SK-N-SH treated with all-trans-retinoic acid at 6 μM for 48 hours (cell line): ENCODE measurements around the gene ERAP2.

Experiments used
- ATAC-seq: fragments of 200-7000 bp; cut with Tn5 transposase; 3 replicates; pipeline ENCODE4 v1.9.1; 2020; ENCODE audit warnings: mild to moderate bottlenecking, moderate library complexity
- ARNTL ChIP-seq: fragments of 450-650 bp; formaldehyde crosslinking; IDR thresholded peaks from 2 replicates; pipeline ENCODE4 v1.5.0; 2020; ENCODE audit warnings: low read depth, mild to moderate bottlenecking, moderate library complexity, borderline replicate concordance
- BACH2 ChIP-seq: fragments of 250-450 bp; sonication (Bioruptor Pico); IDR thresholded peaks from 2 replicates; pipeline ENCODE4 v1.9.0; 2021; ENCODE audit warnings: mild to moderate bottlenecking, borderline replicate concordance
- ESRRG ChIP-seq: fragments of 250-450 bp; sonication (Bioruptor Pico); IDR thresholded peaks from 2 replicates; pipeline ENCODE4 v1.6.1; 2021; ENCODE audit warnings: mild to moderate bottlenecking
- GLIS3 ChIP-seq: fragments of 250-450 bp; sonication (Bioruptor Pico); IDR thresholded peaks from 2 replicates; pipeline ENCODE4 v1.5.0; 2020; ENCODE audit warnings: mild to moderate bottlenecking, moderate library complexity
- ISL1 ChIP-seq: fragments of 250-450 bp; sonication (Bioruptor Pico); IDR thresholded peaks from 2 replicates; pipeline ENCODE4 v2.1.2; 2022; ENCODE audit warnings: mild to moderate bottlenecking, moderate library complexity
- OSR1 ChIP-seq: fragments of 250-450 bp; sonication (Bioruptor Pico); IDR thresholded peaks from 2 replicates; pipeline ENCODE4 v1.8.0; 2022; ENCODE audit warnings: moderate library complexity, mild to moderate bottlenecking, inconsistent platforms
- PPARA ChIP-seq: fragments of 250-450 bp; sonication (Bioruptor Pico); IDR thresholded peaks from 2 replicates; pipeline ENCODE4 v1.5.0; 2020; ENCODE audit warnings: mild to moderate bottlenecking, borderline replicate concordance
- RARB ChIP-seq: fragments of 250-450 bp; sonication (Bioruptor Pico); IDR thresholded peaks from 2 replicates; pipeline ENCODE4 v1.8.0; 2021; ENCODE audit warnings: mild to moderate bottlenecking, moderate library complexity
- TCF4 ChIP-seq: fragments of 250-450 bp; sonication (Bioruptor Pico); IDR thresholded peaks from 2 replicates; pipeline ENCODE4 v1.8.0; 2021; ENCODE audit warnings: mild to moderate bottlenecking, moderate library complexity, borderline replicate concordance
- TOX ChIP-seq: fragments of 250-450 bp; sonication (Bioruptor Pico); IDR thresholded peaks from 2 replicates; pipeline ENCODE4 v1.8.0; 2021; ENCODE audit warnings: mild to moderate bottlenecking, moderate library complexity, borderline replicate concordance
- ZC3H10 ChIP-seq: fragments of 250-450 bp; sonication (Bioruptor Pico); IDR thresholded peaks from 2 replicates; pipeline ENCODE4 v1.5.1; 2021; ENCODE audit warnings: mild to moderate bottlenecking, moderate library complexity
- ZFP3 ChIP-seq: fragments of 250-450 bp; sonication (Bioruptor Pico); IDR thresholded peaks from 2 replicates; pipeline ENCODE4 v1.5.0; 2020; ENCODE audit warnings: mild to moderate bottlenecking, moderate library complexity
- ZFP30 ChIP-seq: fragments of 450-650 bp; formaldehyde crosslinking; IDR thresholded peaks from 2 replicates; pipeline ENCODE4 v1.5.0; 2022; ENCODE audit warnings: mild to moderate bottlenecking, moderate library complexity
- ZNF565 ChIP-seq: fragments of 450-650 bp; formaldehyde crosslinking; conservative IDR thresholded peaks from 2 replicates; pipeline ENCODE4 v1.5.0; 2020; ENCODE audit warnings: low read depth, mild to moderate bottlenecking, moderate library complexity
- ZNF70 ChIP-seq: fragments of 450-650 bp; formaldehyde crosslinking; IDR thresholded peaks from 2 replicates; pipeline ENCODE4 v1.5.0; 2020; ENCODE audit warnings: mild to moderate bottlenecking, moderate library complexity
- ZNF8 ChIP-seq: fragments of 450-650 bp; formaldehyde crosslinking; IDR thresholded peaks from 2 replicates; pipeline ENCODE4 v1.5.0; 2020; ENCODE audit warnings: mild to moderate bottlenecking, moderate library complexity
- TF ChIP-seq, protein P1 (sequence below): fragments of 250-450 bp; sonication (Bioruptor Pico); IDR thresholded peaks from 2 replicates; pipeline ENCODE4 v1.5.1; 2021; ENCODE audit warnings: mild to moderate bottlenecking, moderate library complexity
- TF ChIP-seq, protein P2 (sequence below): fragments of 250-450 bp; sonication (Bioruptor Pico); IDR thresholded peaks from 2 replicates; pipeline ENCODE4 v1.5.1; 2020; ENCODE audit warnings: low read depth, mild to moderate bottlenecking, moderate library complexity
- TF ChIP-seq, protein P3 (sequence below): fragments of 250-450 bp; sonication (Bioruptor Pico); IDR thresholded peaks from 2 replicates; pipeline ENCODE4 v1.5.0; 2020; ENCODE audit warnings: mild to moderate bottlenecking, moderate library complexity
- TF ChIP-seq, protein P4 (sequence below): fragments of 250-450 bp; sonication (Bioruptor Pico); IDR thresholded peaks from 2 replicates; pipeline ENCODE4 v1.8.0; 2020; ENCODE audit warnings: mild to moderate bottlenecking, moderate library complexity, borderline replicate concordance
- TF ChIP-seq, protein P5 (sequence below): fragments of 250-450 bp; sonication (Bioruptor Pico); IDR thresholded peaks from 2 replicates; pipeline ENCODE4 v1.8.0; 2021; ENCODE audit warnings: low read depth, mild to moderate bottlenecking, moderate library complexity, borderline replicate concordance

ERAP2 gene

DNA sequence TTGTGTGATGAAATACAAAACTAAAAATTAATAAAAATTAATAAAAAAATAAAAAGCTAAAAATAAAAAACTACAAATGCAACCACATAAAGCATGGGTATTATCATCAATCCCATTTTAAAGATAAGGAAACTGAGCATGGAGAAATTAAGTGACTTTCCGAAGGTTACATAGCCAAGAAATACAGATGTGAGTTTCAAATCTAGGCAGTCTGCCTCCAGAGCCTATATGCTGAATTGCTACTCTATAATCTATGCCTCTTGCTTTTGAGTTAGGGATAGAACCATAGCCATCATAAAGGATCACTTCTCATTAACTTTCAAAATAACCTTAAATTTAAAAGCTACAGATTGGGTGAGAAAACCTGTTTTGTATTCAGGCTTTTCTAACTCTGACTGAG is 18.8 kb upstream of the ERAP2 start (continued):
- TF ChIP-seq, protein P1, sequence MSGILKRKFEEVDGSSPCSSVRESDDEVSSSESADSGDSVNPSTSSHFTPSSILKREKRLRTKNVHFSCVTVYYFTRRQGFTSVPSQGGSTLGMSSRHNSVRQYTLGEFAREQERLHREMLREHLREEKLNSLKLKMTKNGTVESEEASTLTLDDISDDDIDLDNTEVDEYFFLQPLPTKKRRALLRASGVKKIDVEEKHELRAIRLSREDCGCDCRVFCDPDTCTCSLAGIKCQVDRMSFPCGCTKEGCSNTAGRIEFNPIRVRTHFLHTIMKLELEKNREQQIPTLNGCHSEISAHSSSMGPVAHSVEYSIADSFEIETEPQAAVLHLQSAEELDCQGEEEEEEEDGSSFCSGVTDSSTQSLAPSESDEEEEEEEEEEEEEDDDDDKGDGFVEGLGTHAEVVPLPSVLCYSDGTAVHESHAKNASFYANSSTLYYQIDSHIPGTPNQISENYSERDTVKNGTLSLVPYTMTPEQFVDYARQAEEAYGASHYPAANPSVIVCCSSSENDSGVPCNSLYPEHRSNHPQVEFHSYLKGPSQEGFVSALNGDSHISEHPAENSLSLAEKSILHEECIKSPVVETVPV (CRISPR knock-in tag): no peak
- no peak for TF ChIP-seq ZFP30 (CRISPR knock-in tag)

DNA sequence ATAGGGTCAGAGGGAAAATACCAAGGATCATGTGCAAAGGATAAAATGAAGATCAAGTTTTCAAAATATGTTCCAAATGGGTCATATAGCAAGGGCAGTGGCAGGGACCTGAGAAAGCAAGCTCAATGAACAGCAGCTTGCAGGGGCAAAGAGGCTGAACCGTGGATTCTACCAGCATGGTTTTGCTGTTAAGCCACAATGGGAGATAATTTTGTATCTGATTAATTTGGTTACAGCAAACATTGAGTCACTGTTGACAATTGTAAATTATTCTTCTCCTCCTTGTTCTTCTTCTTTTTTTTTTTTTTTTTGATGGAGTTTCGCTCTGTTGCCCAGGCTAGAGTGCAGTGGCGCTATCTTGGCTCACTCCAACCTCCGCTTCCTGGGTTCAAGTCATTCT is 18.4 kb upstream of the ERAP2 start:
- no peak for ATAC-seq
- no peak for TF ChIP-seq TCF4 (CRISPR knock-in tag)
- TF ChIP-seq ARNTL (CRISPR knock-in tag): no peak
- TF ChIP-seq, protein P2, sequence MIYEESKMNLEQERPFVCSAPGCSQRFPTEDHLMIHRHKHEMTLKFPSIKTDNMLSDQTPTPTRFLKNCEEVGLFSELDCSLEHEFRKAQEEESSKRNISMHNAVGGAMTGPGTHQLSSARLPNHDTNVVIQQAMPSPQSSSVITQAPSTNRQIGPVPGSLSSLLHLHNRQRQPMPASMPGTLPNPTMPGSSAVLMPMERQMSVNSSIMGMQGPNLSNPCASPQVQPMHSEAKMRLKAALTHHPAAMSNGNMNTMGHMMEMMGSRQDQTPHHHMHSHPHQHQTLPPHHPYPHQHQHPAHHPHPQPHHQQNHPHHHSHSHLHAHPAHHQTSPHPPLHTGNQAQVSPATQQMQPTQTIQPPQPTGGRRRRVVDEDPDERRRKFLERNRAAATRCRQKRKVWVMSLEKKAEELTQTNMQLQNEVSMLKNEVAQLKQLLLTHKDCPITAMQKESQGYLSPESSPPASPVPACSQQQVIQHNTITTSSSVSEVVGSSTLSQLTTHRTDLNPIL (CRISPR knock-in tag): no peak
- TF ChIP-seq, protein P1 (CRISPR knock-in tag): no peak
- no peak for TF ChIP-seq ZFP30 (CRISPR knock-in tag)
- TF ChIP-seq ZNF8 (CRISPR knock-in tag): no peak
- TF ChIP-seq, protein P3, sequence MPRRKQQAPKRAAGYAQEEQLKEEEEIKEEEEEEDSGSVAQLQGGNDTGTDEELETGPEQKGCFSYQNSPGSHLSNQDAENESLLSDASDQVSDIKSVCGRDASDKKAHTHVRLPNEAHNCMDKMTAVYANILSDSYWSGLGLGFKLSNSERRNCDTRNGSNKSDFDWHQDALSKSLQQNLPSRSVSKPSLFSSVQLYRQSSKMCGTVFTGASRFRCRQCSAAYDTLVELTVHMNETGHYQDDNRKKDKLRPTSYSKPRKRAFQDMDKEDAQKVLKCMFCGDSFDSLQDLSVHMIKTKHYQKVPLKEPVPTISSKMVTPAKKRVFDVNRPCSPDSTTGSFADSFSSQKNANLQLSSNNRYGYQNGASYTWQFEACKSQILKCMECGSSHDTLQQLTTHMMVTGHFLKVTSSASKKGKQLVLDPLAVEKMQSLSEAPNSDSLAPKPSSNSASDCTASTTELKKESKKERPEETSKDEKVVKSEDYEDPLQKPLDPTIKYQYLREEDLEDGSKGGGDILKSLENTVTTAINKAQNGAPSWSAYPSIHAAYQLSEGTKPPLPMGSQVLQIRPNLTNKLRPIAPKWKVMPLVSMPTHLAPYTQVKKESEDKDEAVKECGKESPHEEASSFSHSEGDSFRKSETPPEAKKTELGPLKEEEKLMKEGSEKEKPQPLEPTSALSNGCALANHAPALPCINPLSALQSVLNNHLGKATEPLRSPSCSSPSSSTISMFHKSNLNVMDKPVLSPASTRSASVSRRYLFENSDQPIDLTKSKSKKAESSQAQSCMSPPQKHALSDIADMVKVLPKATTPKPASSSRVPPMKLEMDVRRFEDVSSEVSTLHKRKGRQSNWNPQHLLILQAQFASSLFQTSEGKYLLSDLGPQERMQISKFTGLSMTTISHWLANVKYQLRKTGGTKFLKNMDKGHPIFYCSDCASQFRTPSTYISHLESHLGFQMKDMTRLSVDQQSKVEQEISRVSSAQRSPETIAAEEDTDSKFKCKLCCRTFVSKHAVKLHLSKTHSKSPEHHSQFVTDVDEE: no peak
- TF ChIP-seq OSR1 (CRISPR knock-in tag): no peak
- TF ChIP-seq, protein P4, sequence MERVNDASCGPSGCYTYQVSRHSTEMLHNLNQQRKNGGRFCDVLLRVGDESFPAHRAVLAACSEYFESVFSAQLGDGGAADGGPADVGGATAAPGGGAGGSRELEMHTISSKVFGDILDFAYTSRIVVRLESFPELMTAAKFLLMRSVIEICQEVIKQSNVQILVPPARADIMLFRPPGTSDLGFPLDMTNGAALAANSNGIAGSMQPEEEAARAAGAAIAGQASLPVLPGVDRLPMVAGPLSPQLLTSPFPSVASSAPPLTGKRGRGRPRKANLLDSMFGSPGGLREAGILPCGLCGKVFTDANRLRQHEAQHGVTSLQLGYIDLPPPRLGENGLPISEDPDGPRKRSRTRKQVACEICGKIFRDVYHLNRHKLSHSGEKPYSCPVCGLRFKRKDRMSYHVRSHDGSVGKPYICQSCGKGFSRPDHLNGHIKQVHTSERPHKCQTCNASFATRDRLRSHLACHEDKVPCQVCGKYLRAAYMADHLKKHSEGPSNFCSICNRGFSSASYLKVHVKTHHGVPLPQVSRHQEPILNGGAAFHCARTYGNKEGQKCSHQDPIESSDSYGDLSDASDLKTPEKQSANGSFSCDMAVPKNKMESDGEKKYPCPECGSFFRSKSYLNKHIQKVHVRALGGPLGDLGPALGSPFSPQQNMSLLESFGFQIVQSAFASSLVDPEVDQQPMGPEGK (CRISPR knock-in tag): no peak
- no peak for TF ChIP-seq ZC3H10
- no peak for TF ChIP-seq ISL1 (CRISPR knock-in tag)
- no peak for TF ChIP-seq GLIS3 (CRISPR knock-in tag)
- TF ChIP-seq ESRRG (CRISPR knock-in tag): no peak
- TF ChIP-seq ZNF565: no peak
- no peak for TF ChIP-seq TOX
- no peak for TF ChIP-seq ZFP3 (CRISPR knock-in tag)
- no peak for TF ChIP-seq PPARA (CRISPR knock-in tag)
- no peak for TF ChIP-seq ZNF70 (CRISPR knock-in tag)
- TF ChIP-seq BACH2 (CRISPR knock-in tag): no peak
- TF ChIP-seq RARB: no peak
- TF ChIP-seq, all 23 proteins: peak for 0

DNA sequence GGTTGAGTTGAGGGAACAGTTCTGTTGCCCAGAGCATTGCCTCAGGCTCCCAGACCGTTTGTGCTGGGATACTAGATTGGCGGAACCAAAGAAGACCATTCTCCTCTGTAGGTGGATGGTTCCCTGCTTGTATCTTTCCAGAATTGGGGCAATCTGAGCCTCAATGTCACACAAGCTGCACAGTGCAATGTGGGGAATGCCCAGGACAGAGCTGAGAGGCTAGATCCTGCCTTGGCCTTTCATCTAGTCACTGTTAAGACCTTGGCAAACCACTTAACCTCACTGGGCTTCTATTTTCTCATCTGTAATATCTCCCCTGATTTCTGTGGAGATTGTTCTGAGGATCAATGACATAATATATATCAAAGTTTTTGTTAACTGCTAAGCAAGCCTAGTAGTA is 16.9 kb upstream of the ERAP2 start:
- ATAC-seq: no peak
- TF ChIP-seq, protein P5, sequence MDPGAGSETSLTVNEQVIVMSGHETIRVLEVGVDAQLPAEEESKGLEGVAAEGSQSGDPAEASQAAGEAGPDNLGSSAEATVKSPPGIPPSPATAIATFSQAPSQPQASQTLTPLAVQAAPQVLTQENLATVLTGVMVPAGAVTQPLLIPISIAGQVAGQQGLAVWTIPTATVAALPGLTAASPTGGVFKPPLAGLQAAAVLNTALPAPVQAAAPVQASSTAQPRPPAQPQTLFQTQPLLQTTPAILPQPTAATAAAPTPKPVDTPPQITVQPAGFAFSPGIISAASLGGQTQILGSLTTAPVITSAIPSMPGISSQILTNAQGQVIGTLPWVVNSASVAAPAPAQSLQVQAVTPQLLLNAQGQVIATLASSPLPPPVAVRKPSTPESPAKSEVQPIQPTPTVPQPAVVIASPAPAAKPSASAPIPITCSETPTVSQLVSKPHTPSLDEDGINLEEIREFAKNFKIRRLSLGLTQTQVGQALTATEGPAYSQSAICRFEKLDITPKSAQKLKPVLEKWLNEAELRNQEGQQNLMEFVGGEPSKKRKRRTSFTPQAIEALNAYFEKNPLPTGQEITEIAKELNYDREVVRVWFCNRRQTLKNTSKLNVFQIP: no peak
- TF ChIP-seq TCF4 (CRISPR knock-in tag) (no peak), ZFP3 (CRISPR knock-in tag) (no peak), ARNTL (CRISPR knock-in tag) (no peak), TOX (no peak), GLIS3 (CRISPR knock-in tag) (no peak), OSR1 (CRISPR knock-in tag) (no peak), ZC3H10 (no peak), PPARA (CRISPR knock-in tag) (no peak), ZNF565 (no peak)
- TF ChIP-seq, protein P1 (CRISPR knock-in tag): no peak
- TF ChIP-seq, protein P2 (CRISPR knock-in tag): no peak
